OCI-LY1 (cell line): ENCODE data around the gene CKAP2L.

Experiments used
- H2AFZ ChIP-seq: fragments of 200-600 bp; sonication (generic), shearing (Covaris generic); 2 replicates; pipeline ENCODE4 v1.6.0; 2014; ENCODE audit warnings: antibody characterized with exemption, mild to moderate bottlenecking, low read length
- H3F3A ChIP-seq: fragments of 200-600 bp; sonication (generic), shearing (Covaris generic); 2 replicates; pipeline ENCODE4 v1.6.0; 2014; ENCODE audit warnings: mild to moderate bottlenecking, antibody characterized with exemption, low read length, moderate library complexity; ENCODE audit not compliant: insufficient read depth
- H3K27ac ChIP-seq: fragments of 200-600 bp; sonication (generic); 2 replicates; pipeline ENCODE4 v1.5.1; 2014; ENCODE audit warnings: low read length, mixed run types, mild to moderate bottlenecking, low read depth; ENCODE audit not compliant: poor library complexity, severe bottlenecking
- H3K27me3 ChIP-seq: fragments of 200-600 bp; sonication (generic); 2 replicates; pipeline ENCODE4 v1.6.0; 2014; ENCODE audit warnings: antibody characterized with exemption, mild to moderate bottlenecking, low read length, moderate library complexity; ENCODE audit not compliant: insufficient read depth
- H3K36me3 ChIP-seq: fragments of 200-600 bp; sonication (generic); 2 replicates; pipeline ENCODE4 v1.6.1; 2014; ENCODE audit warnings: mild to moderate bottlenecking, antibody characterized with exemption, low read length, moderate library complexity, mixed read lengths; ENCODE audit not compliant: insufficient read depth
- H3K4me1 ChIP-seq: fragments of 200-600 bp; sonication (generic); 2 replicates; pipeline ENCODE4 v1.5.1; 2014; ENCODE audit warnings: mild to moderate bottlenecking, low read length, moderate library complexity; ENCODE audit not compliant: insufficient read depth, severe bottlenecking
- H3K4me2 ChIP-seq: fragments of 200-600 bp; sonication (generic), shearing (Covaris generic); 2 replicates; pipeline ENCODE4 v1.6.1; 2014; ENCODE audit warnings: low read length
- H3K4me3 ChIP-seq: fragments of 200-600 bp; sonication (generic); 2 replicates; pipeline ENCODE4 v1.5.1; 2014; ENCODE audit warnings: low read length, low read depth, mild to moderate bottlenecking, mixed read lengths; ENCODE audit not compliant: poor library complexity, severe bottlenecking
- H3K79me2 ChIP-seq: fragments of 200-600 bp; shearing (Covaris generic); 2 replicates; pipeline ENCODE4 v1.6.1; 2016; ENCODE audit warnings: mixed run types, low read length, mixed read lengths; ENCODE audit not compliant: insufficient read depth
- H3K9ac ChIP-seq: fragments of 200-600 bp; sonication (generic), shearing (Covaris generic); 2 replicates; pipeline ENCODE4 v1.6.1; 2014; ENCODE audit warnings: mild to moderate bottlenecking, low read length, mixed read lengths
- H3K9me2 ChIP-seq: fragments of 200-600 bp; sonication (generic), shearing (Covaris generic); 2 replicates; pipeline ENCODE4 v1.6.1; 2014; ENCODE audit warnings: low read depth, mild to moderate bottlenecking, low read length, mixed read lengths
- H3K9me3 ChIP-seq: fragments of 200-600 bp; shearing (Covaris generic); 2 replicates; pipeline ENCODE4 v1.6.1; 2014; ENCODE audit warnings: low read length, mixed read lengths
- H4K20me1 ChIP-seq: fragments of 200-600 bp; sonication (generic), shearing (Covaris generic); 2 replicates; pipeline ENCODE4 v1.6.0; 2016; ENCODE audit warnings: mild to moderate bottlenecking, low read length; ENCODE audit not compliant: insufficient read depth
- CTCF ChIP-seq: fragments of 200-600 bp; sonication (generic), shearing (Covaris generic); IDR thresholded peaks from 2 replicates; pipeline ENCODE4 v1.5.1; 2017; ENCODE audit warnings: mild to moderate bottlenecking, antibody characterized with exemption, low read length, moderate library complexity, mixed read lengths
- EZH2 ChIP-seq: fragments of 200-600 bp; sonication (generic), shearing (Covaris generic); IDR thresholded peaks from 2 replicates; pipeline ENCODE4 v1.8.0; 2017; ENCODE audit warnings: borderline replicate concordance, mixed run types, mild to moderate bottlenecking, antibody characterized with exemption, low read length, moderate library complexity, mixed read lengths

Gene CKAP2L

GRCh38 chr2:112809112-112809511 lies 44.7 kb upstream of the CKAP2L start:
- Histone ChIP-seq H3K4me1 (no peaks in the 10 kb centered on the region), H4K20me1 (no peaks in the 10 kb centered on the region), H2AFZ (no peak overlapping the region), H3K4me3 (no peak overlapping the region), H3K27ac (no peak overlapping the region), H3K27me3 (0 out of 2 replicates have a peak, but pooled peaks cover 7% of the 10 kb centered on the region), H3K36me3 (no peaks in the 10 kb centered on the region), H3K9me3 (peaks cover 3% of the 10 kb centered on the region; the same call in 1 of the 2 replicates), H3K79me2 (no peaks in the 10 kb centered on the region), H3K4me2 (no peak overlapping the region), H3F3A (no peaks in the 10 kb centered on the region), H3K9me2 (no peaks in the 10 kb centered on the region), H3K9ac (no peak overlapping the region)
- TF ChIP-seq EZH2 = no peak
- no peak for TF ChIP-seq CTCF

GRCh38 chr2:112807233-112807807 lies 42.9 kb upstream of the CKAP2L start:
- H3K9me2 ChIP-seq = no peaks in the 10 kb centered on the region
- peaks cover 3% of the 10 kb centered on the region; the same call in 1 of the 2 replicates for H3K9me3 ChIP-seq
- H3K4me3 ChIP-seq = no peak overlapping the region
- no peaks in the 10 kb centered on the region for H3K27me3 ChIP-seq
- H4K20me1 ChIP-seq = no peaks in the 10 kb centered on the region
- no peak overlapping the region for H3K9ac ChIP-seq
- no peaks in the 10 kb centered on the region for H3K36me3 ChIP-seq
- H3K27ac ChIP-seq = no peak overlapping the region
- no peak overlapping the region for H2AFZ ChIP-seq
- no peak overlapping the region for H3K4me2 ChIP-seq
- TF ChIP-seq EZH2 = no peak
- TF ChIP-seq CTCF = no peak
- H3F3A ChIP-seq = no peaks in the 10 kb centered on the region
- no peaks in the 10 kb centered on the region for H3K79me2 ChIP-seq
- H3K4me1 ChIP-seq = no peaks in the 10 kb centered on the region

GRCh38 chr2:112805542-112805941 lies 41.1 kb upstream of the CKAP2L start:
- TF ChIP-seq EZH2 (no peak), CTCF (no peak)
- Histone ChIP-seq H3K9ac (no peak overlapping the region), H3K27ac (no peak overlapping the region), H3K36me3 (no peaks in the 10 kb centered on the region), H3K9me2 (no peaks in the 10 kb centered on the region), H3F3A (no peaks in the 10 kb centered on the region), H3K27me3 (no peaks in the 10 kb centered on the region), H3K4me2 (no peak overlapping the region), H3K4me1 (no peaks in the 10 kb centered on the region), H3K79me2 (no peaks in the 10 kb centered on the region), H3K9me3 (peaks cover 3% of the 10 kb centered on the region; the same call in 1 of the 2 replicates), H3K4me3 (no peak overlapping the region), H2AFZ (no peak overlapping the region), H4K20me1 (no peaks in the 10 kb centered on the region)
